T1000 (cell line): ENCODE results near the gene TRAF1.

Source experiments
- DNase-seq: peaks from one replicate; lab custom pipeline; 2025; ENCODE audit warnings: mixed read lengths; lab: John Stamatoyannopoulos, UW

TRAF1 gene

GRCh38 chr9:120941046-120941770, 14.6 kb upstream of the TRAF1 start:
- no peak for DNase-seq

- no peak for DNase-seq
Measured at GRCh38 chr9:120940573-120940972, 14.0 kb upstream of the TRAF1 start.

DNA sequence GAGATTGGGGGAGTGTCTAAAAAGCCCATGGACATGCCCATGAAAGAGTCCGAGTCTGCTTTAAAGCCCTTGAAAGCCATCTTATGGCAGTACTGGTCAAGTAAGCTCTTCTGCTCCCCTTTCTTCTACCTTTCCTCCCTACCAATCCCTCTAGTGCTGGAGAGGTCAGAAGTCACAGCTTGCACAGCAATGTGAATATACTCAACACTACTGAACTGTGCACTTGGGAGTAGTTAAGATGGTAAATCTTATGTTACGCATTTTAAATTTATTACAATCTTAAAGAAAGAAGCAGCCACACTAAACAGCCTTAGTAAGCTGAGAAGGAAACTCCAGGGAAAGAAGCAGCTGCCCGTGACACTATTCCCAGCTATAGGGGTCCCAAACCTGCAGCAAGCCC, 12.3 kb upstream of the TRAF1 start:
- DNase-seq = no peak

- DNase-seq = no peak
Measured at GRCh38 chr9:120937596-120937995, 11.0 kb upstream of the TRAF1 start.

GRCh38 chr9:120937127-120937526, 10.5 kb upstream of the TRAF1 start:
- DNase-seq = no peak

DNA sequence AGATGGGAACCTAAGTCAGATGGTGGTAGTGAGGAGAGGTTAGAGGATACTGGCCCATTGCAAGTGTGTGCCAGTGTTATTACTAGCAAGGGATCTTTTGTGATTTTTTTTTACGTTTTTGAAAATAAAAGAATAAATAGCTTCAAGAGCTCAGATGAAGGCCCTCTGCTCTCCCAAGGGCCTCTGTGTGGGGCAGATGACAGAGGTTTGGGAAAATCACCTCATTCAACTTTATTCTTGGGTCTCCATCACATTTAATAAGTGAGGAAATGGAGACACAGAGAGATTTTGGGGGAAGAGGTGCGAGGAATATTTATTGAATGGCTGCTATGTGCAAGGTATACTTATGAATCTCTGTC, 10.1 kb upstream of the TRAF1 start:
- DNase-seq = no peak

DNA sequence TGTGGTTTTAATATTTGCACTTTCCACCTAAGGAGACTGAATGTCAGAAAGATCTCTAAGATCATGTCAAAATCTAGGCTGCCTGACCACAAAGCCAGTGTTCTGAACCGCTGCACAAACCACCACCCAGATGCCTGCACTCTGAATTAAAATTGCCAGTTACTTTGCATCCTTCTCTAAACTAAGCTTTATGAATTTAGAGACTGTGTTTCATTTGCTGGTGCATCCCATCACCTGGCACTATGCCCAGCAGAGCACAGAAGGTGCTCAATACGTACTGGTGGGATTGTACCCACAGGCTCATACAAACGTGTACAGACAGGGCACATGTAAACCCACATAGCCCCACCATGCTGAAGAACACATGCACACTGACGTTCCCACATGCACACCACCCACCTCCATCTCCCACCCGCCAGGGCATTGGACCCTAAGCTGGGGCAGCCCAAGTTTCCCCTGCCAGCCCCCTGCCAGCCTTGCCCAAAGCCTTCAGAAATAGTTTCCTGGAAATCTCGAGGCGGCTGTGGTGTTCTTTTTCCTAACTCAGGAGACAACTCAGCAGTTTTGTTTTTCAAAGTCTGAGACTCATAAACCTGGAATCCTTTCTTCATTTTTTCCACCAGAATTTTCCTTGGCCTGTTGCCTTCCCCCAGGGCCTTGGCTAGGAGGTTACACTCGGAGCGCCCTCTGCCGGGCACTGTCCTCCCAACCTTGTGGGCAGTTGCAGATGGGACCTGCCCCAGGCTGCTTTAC, 9.6 kb upstream of the TRAF1 start:
- peak; percentile 89 for DNase-seq

DNA sequence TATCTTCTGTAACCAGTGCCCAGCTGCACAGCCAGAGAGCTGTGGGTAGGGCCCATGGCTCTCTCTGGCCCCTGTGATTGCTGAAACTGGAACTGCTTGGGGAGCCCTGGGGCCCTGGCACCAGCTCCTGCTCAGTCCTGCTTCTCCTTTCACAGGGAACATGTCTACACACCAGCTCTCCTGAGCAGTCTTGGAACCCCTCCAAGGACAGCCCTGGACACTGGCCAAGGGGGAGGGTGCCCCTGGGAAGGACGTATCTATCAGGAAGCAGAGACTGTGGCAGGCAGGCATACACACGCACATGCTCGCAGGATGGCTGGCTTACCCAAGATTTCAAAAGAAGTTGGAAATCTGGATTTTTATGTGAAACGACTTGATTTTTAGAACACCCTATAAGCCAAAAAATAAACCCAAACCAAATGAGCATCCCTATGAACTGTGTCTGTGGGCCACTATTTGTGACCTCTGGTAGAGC, 8.8 kb upstream of the TRAF1 start:
- peak; percentile 74 for DNase-seq

DNA sequence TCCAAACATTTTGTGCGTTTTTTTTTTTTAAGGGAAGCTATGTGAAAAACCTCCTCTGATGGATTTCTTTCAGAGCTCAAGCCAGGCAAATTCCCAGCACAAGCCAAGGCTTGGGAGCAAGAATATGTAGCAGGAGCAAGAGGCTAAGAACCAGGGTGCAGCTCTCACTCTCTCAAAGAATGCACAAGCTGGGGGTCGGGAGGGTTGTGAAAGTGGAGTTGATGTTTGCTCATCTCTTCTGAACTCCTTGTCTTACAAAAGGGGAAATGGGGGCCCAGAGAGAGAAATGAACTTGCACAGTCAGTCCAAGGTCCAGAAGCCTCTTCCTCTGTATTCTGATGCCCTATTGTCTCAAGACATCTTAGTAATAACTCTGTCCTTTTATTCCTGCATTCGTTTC, 7.7 kb upstream of the TRAF1 start:
- DNase-seq = no peak

DNA sequence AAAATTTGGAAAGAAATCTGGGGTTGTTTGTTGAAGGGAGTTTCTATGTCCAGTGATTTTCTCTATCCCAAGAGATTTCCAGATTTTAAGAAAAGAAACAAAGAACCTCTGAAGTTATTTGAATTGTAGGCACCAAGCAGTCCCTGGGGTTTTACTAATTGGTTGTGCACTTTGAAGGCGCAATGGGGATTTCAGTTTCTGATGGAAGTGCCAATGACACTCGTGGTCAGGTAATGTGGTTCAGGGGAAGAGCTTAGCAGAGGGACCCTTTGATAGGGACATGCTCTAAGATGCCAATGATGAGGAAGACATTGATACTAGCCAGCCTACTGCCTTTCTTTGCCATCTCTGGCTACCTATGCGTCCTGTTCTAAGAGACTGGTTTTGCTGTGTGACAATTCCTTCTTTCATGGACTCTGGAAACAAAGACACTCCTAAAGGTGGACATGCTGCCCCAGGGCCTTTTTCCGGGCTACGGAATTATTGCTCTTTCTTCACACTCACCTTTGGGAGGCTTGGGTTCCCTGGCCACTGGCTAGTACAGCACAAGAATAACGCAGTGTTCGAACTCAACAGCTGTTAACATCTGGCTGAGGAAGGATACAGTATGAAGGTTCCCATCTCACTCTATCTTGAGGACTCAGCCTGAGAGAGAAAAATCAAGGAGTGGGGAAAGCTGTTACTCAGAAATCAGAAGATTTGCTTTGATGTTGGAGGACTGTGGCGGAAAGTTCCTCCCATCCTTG, 6.9 kb upstream of the TRAF1 start:
- no peak for DNase-seq

- no peak for DNase-seq
Measured at GRCh38 chr9:120932086-120932823, 5.7 kb upstream of the TRAF1 start.

DNA sequence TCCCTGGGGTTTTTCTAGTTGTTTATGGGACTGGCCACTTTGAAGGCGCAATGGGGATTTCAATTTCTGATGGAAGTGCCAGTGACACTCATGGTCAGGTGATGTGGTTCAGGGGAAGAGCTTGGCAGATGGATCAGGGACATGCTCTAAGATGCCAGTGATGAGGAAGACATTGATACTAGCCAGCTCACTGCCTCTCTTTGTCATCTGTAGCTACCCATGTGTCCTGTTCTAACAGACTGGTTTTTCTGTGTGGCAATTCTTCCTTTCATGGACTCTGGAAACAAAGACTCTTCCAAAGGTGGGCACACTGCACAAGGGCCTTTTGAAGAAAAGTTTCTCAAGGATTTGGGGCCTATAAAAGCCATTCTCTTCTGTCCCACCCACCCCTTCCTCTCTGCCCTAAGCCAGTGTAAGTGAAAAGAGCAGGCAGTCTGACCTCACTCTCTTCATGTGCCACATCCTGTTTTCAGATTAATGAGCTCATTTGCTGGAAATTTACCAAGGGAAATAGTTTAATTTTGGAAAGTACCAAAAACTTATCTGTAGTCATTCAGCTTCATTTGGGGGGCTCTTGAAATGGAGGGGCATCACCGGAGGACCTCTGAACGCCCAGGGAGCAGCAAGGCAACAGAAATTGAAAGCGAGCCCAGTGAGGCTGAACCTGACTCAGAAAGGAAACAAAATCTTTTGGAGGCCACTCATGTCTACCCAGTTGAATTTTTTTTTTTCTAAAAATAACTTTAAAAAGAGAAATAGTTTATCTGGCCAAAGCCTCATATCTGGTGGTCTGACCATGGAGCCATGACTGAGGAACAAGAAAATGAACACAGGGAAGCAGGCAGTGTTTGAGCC, 4.9 kb upstream of the TRAF1 start:
- no peak for DNase-seq

DNA sequence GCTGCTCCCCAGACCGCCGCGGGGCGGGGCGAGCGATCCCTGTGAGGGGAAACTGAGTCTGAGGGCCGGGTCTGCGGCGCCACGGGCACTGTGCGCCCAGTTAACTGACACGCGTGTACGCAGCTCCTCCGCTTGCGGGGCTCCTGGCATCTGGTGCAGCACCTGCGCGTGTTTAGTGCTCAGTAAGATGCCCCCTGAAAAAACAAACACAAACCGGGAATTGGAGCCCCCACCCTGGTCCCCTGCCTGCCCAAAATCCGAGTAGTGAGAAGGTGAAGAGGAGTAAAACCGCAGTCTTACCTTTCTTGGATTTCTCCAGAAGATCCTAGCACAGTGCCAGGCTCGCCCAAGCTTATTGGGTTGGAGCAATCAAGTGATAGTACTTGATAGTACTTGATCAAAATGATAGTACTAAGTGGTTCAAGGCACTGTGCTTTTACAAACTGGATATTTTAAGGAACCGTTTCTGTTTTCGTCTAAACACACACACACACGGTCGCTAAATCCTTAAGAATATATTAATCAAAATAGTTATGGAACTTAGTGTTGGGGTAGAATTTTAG, 2.7 kb upstream of the TRAF1 start:
- no peak for DNase-seq

GRCh38 chr9:120928483-120929228, 2.1 kb upstream of the TRAF1 start:
- DNase-seq = no peak

DNA sequence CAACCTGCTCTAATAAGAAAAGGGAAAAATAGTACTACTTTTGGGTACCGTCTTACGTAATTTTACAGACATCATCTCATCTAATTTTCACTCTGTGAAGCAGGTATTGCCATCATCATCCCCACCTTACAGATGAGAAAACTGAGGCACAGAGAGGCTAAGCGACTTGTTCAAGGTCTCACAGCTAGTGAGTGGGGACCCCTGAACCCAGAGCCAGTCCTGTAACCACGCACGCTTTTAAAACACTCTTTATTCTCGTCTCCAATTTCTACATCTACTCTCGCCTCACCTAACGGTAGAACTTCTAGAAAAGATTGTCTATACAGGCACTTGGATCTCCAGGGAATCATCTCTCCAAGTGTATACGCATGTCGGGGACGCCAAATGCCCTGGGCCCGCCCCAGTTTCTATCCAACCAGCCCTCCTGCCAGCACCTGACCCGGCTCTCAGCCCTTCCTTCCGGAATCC, 1.5 kb upstream of the TRAF1 start:
- DNase-seq = no peak

DNA sequence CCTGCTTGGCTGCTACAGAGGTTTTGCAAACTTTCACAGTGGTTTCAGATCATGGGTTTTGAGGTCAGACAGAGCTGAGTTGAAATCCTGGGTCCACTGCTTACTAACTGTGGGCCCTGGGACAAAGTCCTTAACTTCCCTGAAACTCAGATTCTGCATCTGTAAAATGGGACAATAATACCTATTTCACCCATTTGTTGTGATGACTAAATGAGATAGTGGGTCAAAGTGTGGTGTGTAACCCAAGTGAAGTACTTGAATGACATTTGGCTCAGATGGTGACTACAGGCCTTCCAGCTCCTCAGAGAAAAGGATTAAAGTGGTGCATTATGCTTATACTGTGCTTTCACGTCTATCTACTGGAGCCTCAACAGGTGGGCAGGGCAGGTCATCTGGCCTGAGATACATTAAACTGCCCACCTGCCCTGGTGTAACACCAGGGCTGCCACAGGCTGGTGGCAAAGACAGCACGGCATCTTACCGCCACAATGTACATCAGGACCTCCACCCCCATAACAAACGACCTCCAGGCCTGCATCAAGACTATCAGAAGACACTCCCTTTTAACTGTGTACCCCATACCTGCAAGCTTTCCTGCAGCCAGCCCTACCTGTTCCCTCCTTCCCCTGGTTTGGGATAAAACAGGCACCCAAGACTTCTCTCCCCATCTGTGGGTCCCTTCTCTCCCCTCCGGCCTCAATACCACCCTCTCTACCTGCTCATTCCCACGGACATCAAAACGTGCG, 846 bp upstream of the TRAF1 start:
- DNase-seq = no peak

DNA sequence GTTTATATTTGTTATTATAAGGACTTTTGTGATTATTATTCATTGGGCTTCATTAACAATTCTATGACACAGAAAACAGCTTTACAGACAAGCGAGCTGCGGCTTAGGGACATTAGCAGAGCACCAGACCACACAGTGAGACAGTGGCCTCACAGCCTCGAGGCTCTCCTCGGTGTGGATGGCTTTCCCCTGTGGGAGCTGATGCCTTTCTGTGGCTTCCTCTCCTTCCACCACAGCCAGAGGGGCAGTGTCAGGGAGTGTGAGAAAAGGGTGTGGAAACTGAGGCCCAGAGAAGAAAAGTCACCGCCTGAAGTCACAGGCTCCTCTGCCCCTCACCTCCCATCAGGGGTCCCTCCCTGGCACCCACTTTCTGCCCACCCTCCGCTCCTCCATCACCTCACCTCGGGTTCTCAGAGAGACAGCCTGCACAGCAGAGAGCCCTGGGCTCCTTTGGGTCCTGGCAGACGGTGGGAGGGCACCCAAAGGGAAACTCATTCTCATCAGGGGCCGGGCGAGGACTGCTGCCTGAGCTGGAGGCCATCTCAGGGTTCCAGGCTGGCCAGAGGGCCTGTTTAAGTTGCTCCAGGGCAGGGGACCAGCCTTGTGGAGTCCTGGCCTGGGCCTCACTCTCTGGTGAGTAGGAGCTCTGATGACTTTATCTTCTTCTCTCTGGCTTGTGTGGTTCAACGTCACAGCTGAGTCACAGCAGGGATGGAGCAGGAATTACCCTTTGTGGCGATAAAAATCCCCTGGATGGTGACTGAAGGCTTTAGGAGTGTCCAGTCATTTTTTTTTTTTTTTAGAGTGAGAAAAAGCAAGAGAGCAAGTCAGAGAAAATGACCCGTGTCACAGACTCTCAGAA, 830 bp downstream of the TRAF1 start:
- DNase-seq = peak; percentile 76
